Keratinocyte (primary cell): ENCODE results near the gene TSR3. TPM values are rescaled to one million over a fixed set of nuclear protein-coding genes. Genes with fewer than 3 reads are reported as not detected.

Experiments used
- DNase-seq: peaks from one replicate; pipeline ENCODE4 v3.0.0-alpha.2; 2011; ENCODE audit warnings: low read depth, missing footprints, low spot score
- FAIRE-seq: peaks from 2 replicates; lab custom pipeline; 2011; peaks lifted over from hg19 to GRCh38; lab: Jason Lieb, UNC
- H2AFZ ChIP-seq: 2 replicates; pipeline ENCODE4 v1.6.0; 2012; ENCODE audit warnings: low read length, control low read depth, inconsistent platforms; ENCODE audit not compliant: control insufficient read depth
- H3K27ac ChIP-seq: 2 replicates; pipeline ENCODE4 v1.5.1; 2011; ENCODE audit warnings: low read length; ENCODE audit not compliant: control insufficient read depth, insufficient read depth
- H3K27me3 ChIP-seq: 3 replicates; pipeline ENCODE4 v1.6.0; 2011; ENCODE audit warnings: low read length; ENCODE audit not compliant: control insufficient read depth, insufficient read depth; ENCODE audit errors: extremely low read depth
- H3K36me3 ChIP-seq, 2 experiments: 2 replicates in 1 of 2; 3 replicates in 1 of 2; pipeline ENCODE4 v1.5.1; 2011; ENCODE audit warnings: low read length in 2 of 2, mild to moderate bottlenecking in 1 of 2; ENCODE audit not compliant: control insufficient read depth in 2 of 2, insufficient read depth in 2 of 2; ENCODE audit errors: extremely low read depth in 1 of 2
- H3K4me1 ChIP-seq: 3 replicates; pipeline ENCODE4 v1.5.1; 2011; ENCODE audit warnings: low read length; ENCODE audit not compliant: control insufficient read depth, insufficient read depth; ENCODE audit errors: extremely low read depth
- H3K4me2 ChIP-seq: 3 replicates; pipeline ENCODE4 v1.6.0; 2011; ENCODE audit warnings: low read depth, low read length; ENCODE audit not compliant: control insufficient read depth, insufficient read depth; ENCODE audit errors: extremely low read depth
- H3K4me3 ChIP-seq, 3 experiments: fragments of 200-600 bp in 1 of 3; sonication (generic) in 1 of 3; 2 replicates in 2 of 3; 3 replicates in 1 of 3; pipeline ENCODE4 v1.5.1; 2011 to 2016; ENCODE audit warnings: low read length in 3 of 3, mild to moderate bottlenecking in 3 of 3, control low read depth in 2 of 3, inconsistent platforms in 1 of 3, low read depth in 1 of 3, mixed read lengths in 1 of 3, mixed run types in 1 of 3, moderate library complexity in 1 of 3; ENCODE audit not compliant: control insufficient read depth in 2 of 3, insufficient read depth in 2 of 3; ENCODE audit errors: extremely low read depth in 1 of 3
- H3K79me2 ChIP-seq: 2 replicates; pipeline ENCODE4 v1.6.0; 2012; ENCODE audit warnings: low read length; ENCODE audit not compliant: control insufficient read depth, insufficient read depth
- H3K9ac ChIP-seq: 3 replicates; pipeline ENCODE4 v1.6.0; 2011; ENCODE audit warnings: low read length; ENCODE audit not compliant: control insufficient read depth, insufficient read depth; ENCODE audit errors: extremely low read depth
- H3K9me1 ChIP-seq: 3 replicates; pipeline ENCODE4 v1.6.0; 2011; ENCODE audit warnings: low read length; ENCODE audit not compliant: control insufficient read depth, insufficient read depth; ENCODE audit errors: extremely low read depth
- H3K9me3 ChIP-seq: 2 replicates; pipeline ENCODE4 v1.5.1; 2012; ENCODE audit warnings: low read depth, low read length; ENCODE audit not compliant: control insufficient read depth
- H4K20me1 ChIP-seq: 3 replicates; pipeline ENCODE4 v1.6.0; 2011; ENCODE audit warnings: low read length; ENCODE audit not compliant: control insufficient read depth, insufficient read depth; ENCODE audit errors: extremely low read depth
- CTCF ChIP-seq, 3 experiments: IDR thresholded peaks in 1 of 3; conservative IDR thresholded peaks in 1 of 3; optimal IDR thresholded peaks in 1 of 3; 2 replicates in 2 of 3; 3 replicates in 1 of 3; pipeline versions ENCODE3 to v1.5.1; 2011; ENCODE audit warnings: low read length in 3 of 3, mild to moderate bottlenecking in 3 of 3, moderate library complexity in 2 of 3, control low read depth in 1 of 3, inconsistent platforms in 1 of 3; ENCODE audit not compliant: insufficient read depth in 2 of 3; ENCODE audit errors: extremely low read depth in 1 of 3
- EZH2 ChIP-seq: IDR thresholded peaks from one replicate; pipeline ENCODE4 v1.6.1; 2012; ENCODE audit warnings: inconsistent platforms, mild to moderate bottlenecking, low read length, moderate library complexity
- dilution Hi-C: fragments of 300-500 bp; cut with MboI; formaldehyde crosslinking; loops from one replicate; pipeline ENCODE4 v1.7.0; 2020; ENCODE audit warnings: low sequenced_read_pairs; ENCODE audit not compliant: extremely low pct_ligation_motif_present
- polyA plus RNA-seq, 5 experiments: library from polyadenylated mRNA; depleted of rRNA in 3 of 5; stranded (reverse) in 3 of 5; stranded (forward) in 1 of 5; unstranded in 1 of 5; fragments of >200 nt; gene quantifications; 1 replicate in 1 of 5; 2 replicates in 3 of 5; 3 replicates in 1 of 5; pipeline versions ENCODE4 v1.2.1 to v1.2.3, GENCODE V29; 2011 to 2012; ENCODE audit warnings: missing spikeins in 2 of 5, low read depth in 1 of 5, low replicate concordance in 1 of 5

Gene TSR3
- polyA plus RNA-seq, 1 donor (not counting 4 experiments of a cell fraction or from before 2014, with no cell fraction given), result 33.0 TPM

- Histone ChIP-seq H3K4me1 (peaks cover 27% of the 10 kb centered on the region), H3K4me3 (no peak overlapping the region), H3K27ac (no peak overlapping the region), H2AFZ (no peak overlapping the region), H3K9me1 (no peaks in the 10 kb centered on the region), H3K79me2 (no peaks in the 10 kb centered on the region), H4K20me1 (no peaks in the 10 kb centered on the region), H3K9me3 (no peaks in the 10 kb centered on the region), H3K4me2 (no peak overlapping the region), H3K27me3 (peaks cover 22% of the 10 kb centered on the region), H3K9ac (no peak overlapping the region), H3K36me3 (no peaks in the 10 kb centered on the region)
- DNase-seq (no peak), FAIRE-seq (no peak)
- TF ChIP-seq CTCF (optimal IDR thresholded peaks at IDR 0.05 in 1 of 3, IDR thresholded peaks at IDR 0.05 in 1 of 3, conservative IDR thresholded peaks at IDR 0.05 in 1 of 3; ENCODE audit: extremely low read depth in 1 of 3, insufficient read depth in 2 of 3, low read length in 3 of 3), result no peak
- TF ChIP-seq EZH2, result peak; percentile 59
- dilution Hi-C loops, result no loop called here
Measured at GRCh38 chr16:1299868-1300203, 51.8 kb downstream of the TSR3 start.

Other genes with a start within 250 kb of the TSR3 start
- gene CACNA1H, start 198.8 kb downstream of the TSR3 start, polyA plus RNA-seq, result 0.05 to 0.06 TPM in 2 of 3 replicates, not detected in the other
- not detected in 3 replicates for gene TPSG1, start 126.6 kb downstream of the TSR3 start, polyA plus RNA-seq
- not detected in 3 replicates for gene TPSB2, start 121.7 kb downstream of the TSR3 start, polyA plus RNA-seq
- not detected in 3 replicates for gene TPSAB1, start 111.2 kb downstream of the TSR3 start, polyA plus RNA-seq
- not detected in 3 replicates for gene TPSD1, start 95.8 kb downstream of the TSR3 start, polyA plus RNA-seq
- 72.8 to 157 TPM (median 139 TPM) in 3 replicates for gene UBE2I, start 42.2 kb downstream of the TSR3 start, polyA plus RNA-seq
- 0.09 to 0.10 TPM in 2 of 3 replicates, not detected in the other for gene BAIAP3, start 18.2 kb downstream of the TSR3 start, polyA plus RNA-seq
- 30.9 to 68.7 TPM (median 30.9 TPM) in 3 replicates for gene GNPTG, start 53 bp upstream of the TSR3 start, polyA plus RNA-seq
- gene UNKL, start 62.8 kb upstream of the TSR3 start, polyA plus RNA-seq, result 1.9 to 4.2 TPM (median 2.3 TPM) in 3 replicates
- gene UQCC4, start 68.9 kb upstream of the TSR3 start, polyA plus RNA-seq, result 19.7 to 26.6 TPM (median 20.6 TPM) in 3 replicates
- gene PERCC1, start 79.2 kb upstream of the TSR3 start, polyA plus RNA-seq, result not detected in 3 replicates
- gene CCDC154, start 92.7 kb upstream of the TSR3 start, polyA plus RNA-seq, result 0.46 to 0.91 TPM in 2 of 3 replicates, not detected in the other
- gene CLCN7, start 123.2 kb upstream of the TSR3 start, polyA plus RNA-seq, result 13.3 to 26.3 TPM (median 23.3 TPM) in 3 replicates
- gene PTX4, start 137.1 kb upstream of the TSR3 start, polyA plus RNA-seq, result not detected in 3 replicates
- 7.9 to 11.3 TPM (median 11.3 TPM) in 3 replicates for gene TELO2, start 141.5 kb upstream of the TSR3 start, polyA plus RNA-seq
- 0.86 to 1.3 TPM (median 1.0 TPM) in 3 replicates for gene TMEM204, start 181.8 kb upstream of the TSR3 start, polyA plus RNA-seq